D721Med (cell line): ENCODE data around the gene ERP27.

Experiments used
- DNase-seq: peaks from one replicate; pipeline ENCODE4 v3.0.0; 2011; ENCODE audit warnings: low spot score; ENCODE audit not compliant: insufficient read length
- FAIRE-seq: peaks from 2 replicates; lab custom pipeline; 2011; peaks lifted over from hg19 to GRCh38; lab: Jason Lieb, UNC
- CTCF ChIP-seq: IDR thresholded peaks from 2 replicates; pipeline ENCODE4 v1.5.1; 2012; ENCODE audit warnings: mild to moderate bottlenecking, control low read depth; ENCODE audit not compliant: insufficient read depth; ENCODE audit errors: missing control alignments

ERP27 gene

DNA sequence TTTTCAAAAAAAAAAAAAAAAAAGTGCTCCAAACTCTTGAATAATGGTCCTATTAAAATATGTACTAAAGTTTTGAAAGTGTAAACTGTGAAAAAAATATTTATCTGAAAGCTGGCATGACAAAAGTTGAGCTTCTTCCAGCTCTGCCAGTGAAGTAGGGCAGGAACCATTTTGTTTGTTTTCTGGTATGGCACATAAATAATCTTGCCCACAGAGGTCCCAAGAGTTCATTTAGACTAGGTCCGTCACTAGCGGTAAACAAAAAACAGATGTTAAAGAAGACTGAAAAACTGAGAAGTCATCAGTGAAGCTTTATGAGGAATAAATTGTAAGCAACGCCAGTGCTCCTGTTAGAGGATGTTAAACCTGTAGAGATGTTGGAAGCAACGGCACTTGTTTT, 7.0 kb downstream of the ERP27 start:
- no peak for DNase-seq
- TF ChIP-seq CTCF, result no peak

DNA sequence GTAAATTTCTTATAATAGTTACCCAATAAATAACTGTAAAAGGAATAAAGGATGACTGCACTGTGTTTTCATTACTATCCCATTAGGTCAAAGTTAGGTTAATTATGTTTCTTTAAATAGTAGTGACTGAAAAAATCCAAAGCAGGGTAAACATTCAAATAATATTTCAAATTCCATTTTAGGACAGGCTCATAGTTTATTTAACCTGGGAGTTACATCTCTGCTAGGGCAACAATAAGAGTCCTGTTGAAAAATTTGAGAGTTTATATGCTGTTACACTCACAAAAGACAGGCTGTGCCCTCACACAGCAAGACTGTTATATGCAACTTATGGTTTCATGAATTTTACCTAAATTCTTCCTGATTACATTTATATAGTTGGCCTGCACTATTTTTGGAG, 8.0 kb downstream of the ERP27 start:
- TF ChIP-seq CTCF, result no peak
- DNase-seq (no peak), FAIRE-seq (no peak)

More for the DNA sequence above, 7.0 kb downstream of the ERP27 start:
- no peak for FAIRE-seq

GRCh38 chr12:14928931-14929330, 9.4 kb downstream of the ERP27 start:
- FAIRE-seq, result no peak

DNA sequence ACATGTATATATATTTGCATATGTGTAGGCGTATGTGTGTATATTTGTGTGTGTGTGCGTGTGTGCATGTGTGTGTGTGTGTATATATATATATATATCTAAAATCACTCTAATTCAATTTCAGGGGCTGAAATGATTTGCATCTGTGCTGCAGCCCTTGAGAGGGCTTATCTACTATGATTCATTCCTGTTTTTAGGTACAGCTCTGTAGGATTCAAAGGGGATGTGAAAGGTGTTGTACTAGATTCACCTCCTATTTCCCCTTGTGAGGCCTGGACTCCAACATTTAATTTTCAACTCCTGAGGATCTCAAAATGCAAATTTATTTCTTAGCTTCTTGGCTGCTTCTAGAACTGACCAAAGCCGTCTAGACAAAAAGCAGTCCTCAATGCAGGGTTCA, 11.1 kb downstream of the ERP27 start:
- FAIRE-seq (no peak), DNase-seq (no peak)
- no peak for TF ChIP-seq CTCF

More at GRCh38 chr12:14928931-14929330, 9.4 kb downstream of the ERP27 start:
- TF ChIP-seq CTCF, result no peak
- DNase-seq, result no peak

- TF ChIP-seq CTCF, result no peak
- no peak for DNase-seq
- no peak for FAIRE-seq
Observed at GRCh38 chr12:14924541-14924940, 13.8 kb downstream of the ERP27 start.

- TF ChIP-seq CTCF, result no peak
- no peak for FAIRE-seq
- DNase-seq, result no peak
Observed at GRCh38 chr12:14923944-14924343, 14.4 kb downstream of the ERP27 start.

- no peak for FAIRE-seq
- no peak for DNase-seq
- no peak for TF ChIP-seq CTCF
Observed at GRCh38 chr12:14921218-14921617, 17.1 kb downstream of the ERP27 start.
